HG03439 (cell line): ENCODE data around the gene CCDC120.

ENCODE experiments used
- ATAC-seq: cut with Tn5 transposase; IDR thresholded peaks from one replicate; pipeline ENCODE4 v1.9.1; 2021; ENCODE audit warnings: mild to moderate bottlenecking, moderate library complexity; ENCODE audit not compliant: unreplicated experiment

Gene CCDC120

GRCh38 chrX:49061490-49061889 lies 2.7 kb downstream of the CCDC120 start:
- ATAC-seq, result no peak

DNA sequence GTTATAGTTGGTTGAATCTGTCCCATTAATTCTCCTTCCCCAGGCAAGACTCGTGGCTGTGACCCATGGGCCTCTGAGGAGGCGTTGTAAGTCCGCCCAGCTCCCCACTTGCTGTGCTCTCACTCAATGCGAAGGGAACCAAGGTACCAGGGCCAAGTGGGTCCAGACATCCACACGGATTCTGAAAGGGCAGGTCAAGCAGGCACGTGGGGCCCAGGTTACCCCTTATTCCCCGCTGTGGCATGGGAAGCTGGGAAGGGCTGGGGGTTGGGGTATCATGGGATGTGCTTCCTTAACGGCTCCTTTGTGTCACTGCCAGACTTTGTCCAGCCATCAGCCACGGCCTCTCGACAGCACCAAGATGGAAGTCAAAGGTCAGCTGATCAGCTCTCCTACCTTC lies 3.1 kb downstream of the CCDC120 start:
- no peak for ATAC-seq

GRCh38 chrX:49063715-49064114 lies 4.9 kb downstream of the CCDC120 start:
- no peak for ATAC-seq

GRCh38 chrX:49064303-49064702 lies 5.5 kb downstream of the CCDC120 start:
- ATAC-seq, result no peak

DNA sequence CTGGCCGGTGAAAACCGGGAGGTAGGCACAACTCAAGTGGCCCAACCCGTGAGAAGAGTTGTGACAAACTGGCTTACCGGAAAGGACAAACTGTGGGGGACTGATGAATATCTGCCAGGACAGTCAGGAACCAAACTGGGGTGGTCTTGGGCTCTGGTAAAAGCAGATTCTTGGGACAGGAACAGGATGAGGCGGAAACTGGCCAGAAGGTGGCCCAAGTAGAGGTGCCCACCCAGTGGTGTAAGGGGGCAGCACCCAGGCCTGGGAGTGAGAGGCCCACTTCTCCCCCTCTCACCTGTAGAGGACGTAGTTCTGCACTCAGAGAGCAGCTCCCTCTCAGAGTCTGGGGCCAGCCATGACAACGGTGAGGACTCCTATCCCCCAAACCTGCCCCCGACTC lies 5.9 kb downstream of the CCDC120 start:
- ATAC-seq, result no peak

GRCh38 chrX:49066278-49066677 lies 7.5 kb downstream of the CCDC120 start:
- no peak for ATAC-seq

- no peak for ATAC-seq
Measured at GRCh38 chrX:49066690-49067089, 7.9 kb downstream of the CCDC120 start.

- no peak for ATAC-seq
Measured at GRCh38 chrX:49067285-49068120, 8.7 kb downstream of the CCDC120 start.

DNA sequence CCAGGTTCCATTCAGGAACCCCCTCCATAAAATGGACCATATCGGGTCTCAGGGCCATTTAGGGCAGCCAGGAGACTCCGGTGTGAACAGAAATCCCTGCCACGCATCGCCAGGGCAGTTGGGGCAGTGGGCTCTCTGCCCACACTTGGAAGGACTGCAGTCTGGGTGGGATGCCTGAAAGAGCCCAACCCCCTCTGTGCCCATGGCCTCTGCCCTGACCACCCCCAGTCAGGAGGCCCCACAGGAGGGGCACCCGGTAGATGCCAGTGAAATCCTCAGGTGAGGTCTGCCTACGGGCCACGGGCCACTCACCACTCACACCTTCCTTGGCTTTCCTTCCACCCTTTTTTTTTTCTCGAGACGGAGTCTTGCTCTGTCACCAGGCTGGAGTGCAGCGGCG lies 10.2 kb downstream of the CCDC120 start:
- ATAC-seq, result no peak

GRCh38 chrX:49070988-49071387 lies 12.2 kb downstream of the CCDC120 start:
- no peak for ATAC-seq

DNA sequence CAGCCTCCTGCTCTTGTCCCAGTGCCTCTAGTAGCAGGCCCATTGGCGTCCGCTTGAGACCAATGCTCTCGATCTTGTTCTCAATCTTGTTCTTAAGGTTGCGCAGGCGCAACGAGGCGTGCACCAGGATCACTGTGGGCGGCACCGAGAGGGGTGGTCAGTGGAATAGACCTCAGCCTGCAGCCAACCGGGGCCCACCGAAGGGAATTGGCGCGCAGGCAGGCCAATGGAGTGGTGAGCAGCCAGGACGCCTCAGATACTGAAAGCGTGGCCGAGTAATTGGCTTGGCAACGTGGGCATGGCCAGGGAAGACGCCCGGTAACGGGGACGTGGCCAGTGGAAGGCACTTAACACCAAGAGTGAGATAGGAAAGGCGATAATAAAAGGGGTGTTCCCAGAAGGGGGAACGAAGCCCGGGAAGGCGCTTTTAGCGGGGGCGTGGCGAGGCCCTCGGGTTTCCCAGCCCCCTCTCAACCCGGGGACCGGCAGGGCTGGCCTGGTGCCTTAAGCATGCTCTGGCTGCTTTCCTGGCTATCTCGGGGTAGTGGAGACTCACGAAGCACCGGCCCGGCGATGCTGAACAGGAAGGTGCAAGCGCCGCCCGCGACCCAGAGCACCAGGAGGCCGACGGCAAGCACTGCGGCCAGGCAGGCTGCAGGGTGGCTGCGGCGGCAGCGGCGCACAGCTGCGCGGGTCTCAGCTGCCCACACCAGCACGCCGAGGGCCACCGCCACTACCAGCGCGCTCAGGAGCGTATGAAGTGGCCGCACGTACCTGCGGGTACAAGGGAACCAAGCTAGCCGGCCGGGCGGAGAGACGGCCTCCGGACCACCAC lies 13.3 kb downstream of the CCDC120 start:
- ATAC-seq, result no peak

GRCh38 chrX:49072712-49073095 lies 13.9 kb downstream of the CCDC120 start:
- ATAC-seq, result no peak

GRCh38 chrX:49073601-49074575 lies 15.1 kb downstream of the CCDC120 start, which contains the start of gene PRAF2:
PRAF2 (minus strand) TSS chrX:49074002; CDS start chrX:49073987, 15 bp downstream.
- ATAC-seq, result peak; percentile 87

GRCh38 chrX:49075347-49075746 lies 16.5 kb downstream of the CCDC120 start:
- no peak for ATAC-seq

- no peak for ATAC-seq
Measured at GRCh38 chrX:49077941-49078340, 19.1 kb downstream of the CCDC120 start.

- ATAC-seq, result peak; percentile 72
Measured at GRCh38 chrX:49079489-49080428, 21.0 kb downstream of the CCDC120 start, which contains the start of gene WDR45. WDR45 (minus strand) TSS chrX:49079887; CDS start chrX:49078095, 1,792 bp downstream.

DNA sequence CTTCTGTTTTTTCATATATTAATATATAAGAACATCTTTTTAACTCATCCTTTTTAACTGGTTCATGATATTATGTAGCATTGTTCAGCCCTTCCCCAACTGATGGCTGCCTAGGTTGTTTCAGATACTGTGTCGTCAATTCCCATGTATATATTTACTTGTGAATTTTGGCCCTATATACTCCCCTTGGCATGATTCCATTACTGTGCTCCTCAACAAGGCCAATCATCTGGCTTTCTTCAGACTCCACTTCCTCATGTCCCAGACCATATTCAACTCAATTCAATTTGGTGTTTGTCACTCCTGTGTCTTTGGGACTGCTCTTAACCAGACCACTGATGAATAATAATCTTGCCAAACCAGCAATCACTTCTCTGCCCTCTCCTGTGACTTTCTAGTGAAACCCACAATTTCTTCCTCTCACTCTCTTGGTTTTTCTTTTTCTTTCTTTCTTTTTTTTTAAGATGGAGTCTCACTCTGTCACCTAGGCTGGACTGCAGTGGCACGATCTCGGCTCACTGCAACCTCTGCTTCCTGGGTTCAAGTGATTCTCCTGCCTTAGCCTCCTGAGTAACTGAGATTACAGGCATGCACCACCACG lies 23.6 kb downstream of the CCDC120 start:
- no peak for ATAC-seq

GRCh38 chrX:49089553-49089952 lies 30.8 kb downstream of the CCDC120 start:
- ATAC-seq, result no peak

- ATAC-seq, result no peak
Measured at GRCh38 chrX:49096419-49096818, 37.6 kb downstream of the CCDC120 start.
